Sigmoid colon (tissue), 4 donors: Measurements from ENCODE around the gene ILK.
A peak's percentile ranks its signal among the peaks of the same experiment; 100 is the strongest.

Source experiments
- CTCF ChIP-seq, 4 experiments: fragments of 450-650 bp in 3 of 4; fragments of 200-600 bp in 1 of 4; IDR thresholded peaks; one replicate each; pipeline ENCODE4 v1.5.1; 2016 to 2019; ENCODE audit warnings: antibody characterized with exemption in 4 of 4, mild to moderate bottlenecking in 3 of 4, moderate library complexity in 2 of 4
- EP300 ChIP-seq, 4 donors: sonication (generic); formaldehyde crosslinking; IDR thresholded peaks; one replicate each; pipeline ENCODE4 v1.6.1; 2017; ENCODE audit warnings: antibody characterized with exemption in 4 of 4
- POLR2A ChIP-seq, 2 donors: fragments of 450-650 bp; IDR thresholded peaks; one replicate each; pipeline ENCODE4 v1.6.1; 2016; ENCODE audit warnings: antibody characterized with exemption in 2 of 2, mild to moderate bottlenecking in 2 of 2, moderate library complexity in 2 of 2
- POLR2AphosphoS5 ChIP-seq, 4 donors: sonication (generic); formaldehyde crosslinking; IDR thresholded peaks; one replicate each; pipeline ENCODE4 v1.6.1; 2017; ENCODE audit warnings: antibody characterized with exemption in 4 of 4

- TF ChIP-seq POLR2AphosphoS5 (IDR thresholded peaks at IDR 0.05) (peak; percentile 87 to 96 (median 94)), CTCF (IDR thresholded peaks at IDR 0.05) (no peak), EP300 (IDR thresholded peaks at IDR 0.05) (no peak), POLR2A (IDR thresholded peaks at IDR 0.05) (peak; percentile 73 to 86)
Observed at GRCh38 chr11:6603287-6604080, at the start of gene ILK, which contains the start of gene RRP8.
